HG03575 (cell line): ENCODE measurements around the gene FADS3.
"Not testable (repeated sequence)": the region's sequence is repeated elsewhere in the genome, so short reads cannot be mapped to it uniquely, and the experiment has no call there.

Experiments
- ATAC-seq: cut with Tn5 transposase; IDR thresholded peaks from one replicate; pipeline ENCODE4 v1.9.1; 2021; ENCODE audit not compliant: unreplicated experiment, insufficient number of reproducible peaks, low FRiP score; ENCODE audit errors: extremely low read depth

FADS3 gene

GRCh38 chr11:61883947-61884346 is 7.4 kb downstream of the FADS3 start:
- ATAC-seq: no peak

- no peak for ATAC-seq
Observed at GRCh38 chr11:61883327-61883726, 8.0 kb downstream of the FADS3 start.

GRCh38 chr11:61882879-61883278 is 8.5 kb downstream of the FADS3 start:
- no peak for ATAC-seq

- not testable (repeated sequence) for ATAC-seq
Observed at GRCh38 chr11:61882267-61882666, 9.1 kb downstream of the FADS3 start.

GRCh38 chr11:61881397-61881796 is 9.9 kb downstream of the FADS3 start:
- ATAC-seq: no peak

- ATAC-seq: no peak
Observed at GRCh38 chr11:61880454-61880853, 10.9 kb downstream of the FADS3 start.

GRCh38 chr11:61880031-61880430 is 11.3 kb downstream of the FADS3 start:
- ATAC-seq: no peak

- no peak for ATAC-seq
Observed at GRCh38 chr11:61879152-61879551, 12.2 kb downstream of the FADS3 start.

GRCh38 chr11:61875698-61876097 is 15.6 kb downstream of the FADS3 start:
- ATAC-seq: no peak

- ATAC-seq: no peak
Observed at GRCh38 chr11:61874853-61875252, 16.5 kb downstream of the FADS3 start.

- ATAC-seq: no peak
Observed at GRCh38 chr11:61874377-61874809, 17.0 kb downstream of the FADS3 start.

GRCh38 chr11:61873588-61874376 is 17.6 kb downstream of the FADS3 start:
- no peak for ATAC-seq

GRCh38 chr11:61872935-61873565 is 18.3 kb downstream of the FADS3 start:
- no peak for ATAC-seq

GRCh38 chr11:61871158-61871597 is 20.2 kb downstream of the FADS3 start:
- ATAC-seq: no peak

- no peak for ATAC-seq
Observed at GRCh38 chr11:61870541-61871031, 20.8 kb downstream of the FADS3 start.

GRCh38 chr11:61869708-61870451 is 21.5 kb downstream of the FADS3 start:
- no peak for ATAC-seq

GRCh38 chr11:61869429-61869707 is 22.0 kb downstream of the FADS3 start:
- ATAC-seq: no peak

- no peak for ATAC-seq
Observed at GRCh38 chr11:61868571-61869428, 22.5 kb downstream of the FADS3 start.

- no peak for ATAC-seq
Observed at GRCh38 chr11:61866958-61867343, 24.4 kb downstream of the FADS3 start.
